Activated CD4-positive, CD25-positive, alpha-beta regulatory T cell (primary cell): Measurements from ENCODE around the gene C6orf47.

Experiments used
- DNase-seq, 4 experiments: peaks; one replicate each; lab custom pipeline; 2025; lab: John Stamatoyannopoulos, UW

The C6orf47 gene

DNA sequence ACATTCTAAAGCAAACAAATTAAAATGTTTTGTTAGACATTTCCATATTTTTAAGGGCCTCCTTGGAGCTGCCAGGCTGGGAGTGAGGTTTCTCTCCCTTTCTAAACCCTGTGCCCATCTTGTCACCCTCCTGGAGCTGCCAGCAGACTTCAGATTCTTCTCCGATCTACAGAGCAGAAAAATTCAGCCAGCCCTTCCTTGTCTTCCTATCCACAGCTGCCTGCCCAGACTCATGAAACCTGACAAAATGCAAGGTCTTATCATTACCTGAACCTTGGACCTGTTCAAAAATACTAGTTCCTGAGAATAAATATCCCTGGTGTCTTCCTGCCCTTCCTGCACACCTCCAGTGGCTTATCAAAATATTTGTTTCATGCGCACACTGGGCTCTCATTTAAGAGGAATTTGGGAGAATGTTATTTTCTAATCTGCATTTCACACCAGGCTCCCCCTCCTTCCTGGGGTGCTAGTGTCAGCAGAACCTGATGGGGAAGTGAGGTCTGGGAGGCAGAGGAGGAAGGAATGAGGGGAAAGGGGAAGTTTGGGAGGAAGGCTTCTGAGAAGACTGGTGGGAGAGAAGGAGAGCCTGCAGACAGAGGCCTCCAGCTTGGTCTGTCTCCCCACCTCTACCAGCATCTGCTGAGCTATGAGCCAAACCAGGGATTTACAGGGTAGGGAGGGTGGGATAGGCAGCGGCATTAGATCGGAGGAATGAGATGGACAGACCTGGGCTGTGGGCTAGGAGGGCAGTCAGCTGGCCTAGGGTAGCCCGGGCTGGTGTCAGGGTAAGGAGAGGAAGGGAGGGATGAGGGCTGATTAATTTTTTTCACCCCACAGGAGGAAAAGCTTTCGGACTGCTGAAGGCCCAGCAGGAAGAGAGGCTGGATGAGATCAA, 45.6 kb downstream of the C6orf47 start, which contains the start of gene AIF1:
AIF1 (plus strand) TSS at position 551 of the 895 bp plus-strand sequence; CDS start at position 647, 96 bp downstream.
- DNase-seq: no peak

- no peak for DNase-seq
Measured at GRCh38 chr6:31614075-31614619, 46.4 kb downstream of the C6orf47 start.

DNA sequence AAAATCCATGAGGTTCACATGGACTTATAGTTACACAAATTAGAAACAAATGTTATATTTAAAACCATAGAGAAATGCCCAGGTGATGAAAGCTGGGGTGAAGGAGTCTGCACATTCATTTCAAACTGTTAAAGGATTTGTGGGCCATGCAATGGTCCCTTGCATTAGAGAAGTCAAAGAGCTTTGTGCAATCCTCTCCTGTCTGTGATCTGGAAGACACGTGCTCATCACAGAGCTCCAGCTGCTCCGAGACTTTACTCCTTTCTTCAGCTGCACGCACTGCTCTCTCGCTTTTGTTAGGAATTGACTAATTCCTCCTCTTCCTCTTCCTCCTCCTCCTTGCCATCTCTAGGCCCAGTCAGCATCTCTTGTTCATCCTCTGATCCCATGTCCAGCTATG, 49.6 kb downstream of the C6orf47 start:
- no peak for DNase-seq

- DNase-seq: no peak
Measured at GRCh38 chr6:31609519-31610406, 50.8 kb downstream of the C6orf47 start.
